Activated CD4-positive, alpha-beta T cell treated with anti-CD3 and anti-CD28 coated beads, Interleukin-2, Interleukin-4, amounts not matched to agents 100 ng/mL and 50 ng/mL, durations not matched to agents 16 hours and 8 hours (primary cell): ENCODE data around the gene DCAKD.

Experiments used
- DNase-seq: peaks from one replicate; pipeline ENCODE4 v3.0.0-alpha.2; 2020; ENCODE audit warnings: low spot score

Gene DCAKD

DNA sequence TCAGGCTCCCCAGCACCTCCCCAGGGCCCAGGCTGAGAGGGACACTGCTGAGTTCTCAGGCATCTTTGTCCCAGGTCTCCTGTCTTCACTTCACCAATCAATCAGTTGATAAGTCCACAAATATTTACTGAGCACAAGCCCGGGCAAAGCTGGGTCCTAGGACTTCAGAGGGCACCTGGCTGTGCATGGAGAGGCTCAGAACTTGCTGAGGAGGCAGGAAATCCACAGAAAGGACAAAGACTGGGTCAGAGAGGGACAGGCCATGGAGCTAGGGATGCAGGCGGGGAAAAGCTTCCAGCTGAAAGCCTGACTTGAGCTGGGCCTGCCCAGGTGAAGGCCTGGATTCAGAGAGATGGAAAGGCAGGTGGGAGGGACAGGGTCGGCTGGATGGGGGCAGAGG lies 50.1 kb downstream of the DCAKD start:
- no peak for DNase-seq

DNA sequence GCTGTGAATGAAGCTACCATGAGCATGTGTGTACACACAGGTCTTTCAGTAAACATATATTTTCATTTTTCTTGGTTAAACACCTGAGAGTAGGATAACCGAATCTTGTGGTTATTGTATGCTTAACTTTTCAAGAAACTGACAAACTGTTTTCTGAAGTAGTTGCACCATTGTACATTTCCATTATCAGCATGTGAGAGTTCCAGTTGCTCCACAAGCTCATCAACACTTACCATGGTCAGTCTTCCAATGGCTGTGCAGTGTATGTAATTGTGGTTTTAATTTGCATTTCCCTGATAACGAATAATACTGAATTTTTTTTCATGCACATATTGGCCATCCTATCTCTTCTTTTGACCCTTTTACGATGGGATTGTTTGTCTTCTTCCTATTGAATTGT lies 52.0 kb downstream of the DCAKD start:
- no peak for DNase-seq

DNA sequence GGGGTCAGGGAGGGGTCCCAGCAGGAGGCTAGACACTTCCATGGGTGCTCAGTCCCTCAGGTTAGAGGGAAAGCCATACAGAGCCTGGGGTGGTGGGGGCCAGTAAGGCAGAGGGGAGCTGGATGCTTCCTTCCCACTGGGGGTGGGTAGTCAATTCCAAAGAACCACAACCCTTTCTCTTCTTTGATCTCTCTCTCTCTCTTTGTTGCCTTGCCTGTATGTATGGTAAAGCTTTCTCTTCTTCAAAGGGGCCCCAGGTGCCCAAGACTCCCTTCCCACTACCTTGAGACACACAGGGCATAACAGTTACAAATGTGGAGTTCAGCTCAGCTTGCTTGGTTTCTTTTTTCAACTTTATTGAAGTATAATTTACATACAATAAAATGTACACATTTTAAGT lies 52.8 kb downstream of the DCAKD start:
- DNase-seq, result no peak

DNA sequence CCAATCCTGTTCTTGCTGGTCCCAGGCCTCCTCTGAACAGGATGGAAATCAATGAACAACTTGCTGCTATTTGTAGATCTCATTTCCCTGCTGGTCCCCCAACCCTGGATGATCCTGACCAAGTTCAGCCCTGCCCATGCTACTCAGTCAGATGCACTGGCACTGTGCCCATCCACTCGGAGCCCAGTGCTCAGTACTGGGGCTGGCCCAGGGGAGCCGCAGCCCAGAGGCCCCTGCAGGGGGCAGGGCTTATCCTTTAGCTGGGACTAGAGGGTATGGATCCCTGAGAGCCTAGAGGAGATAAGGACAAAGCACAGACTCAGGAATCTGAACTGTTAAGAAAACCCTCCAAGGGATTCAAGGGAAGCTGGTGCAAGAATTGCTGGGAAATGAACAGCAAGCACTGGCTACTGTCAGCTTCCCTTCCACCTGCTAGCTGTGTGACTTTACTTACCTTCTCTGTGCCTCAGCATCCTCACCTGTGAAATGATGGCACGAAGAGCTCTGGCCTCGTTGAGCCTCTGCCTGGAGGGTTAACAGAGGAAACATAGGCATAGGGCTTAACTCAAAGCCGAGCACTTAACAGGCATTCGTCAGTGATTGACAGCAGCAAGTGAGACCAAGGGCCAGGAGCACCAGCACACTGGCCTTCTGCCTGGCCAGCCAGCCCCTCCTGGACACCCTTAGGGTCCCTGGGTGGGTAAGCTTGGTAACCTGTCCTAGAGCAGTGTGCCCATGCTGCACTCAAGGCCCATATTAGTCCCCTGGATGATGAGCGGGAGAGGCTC lies 53.5 kb downstream of the DCAKD start:
- DNase-seq, result no peak

DNA sequence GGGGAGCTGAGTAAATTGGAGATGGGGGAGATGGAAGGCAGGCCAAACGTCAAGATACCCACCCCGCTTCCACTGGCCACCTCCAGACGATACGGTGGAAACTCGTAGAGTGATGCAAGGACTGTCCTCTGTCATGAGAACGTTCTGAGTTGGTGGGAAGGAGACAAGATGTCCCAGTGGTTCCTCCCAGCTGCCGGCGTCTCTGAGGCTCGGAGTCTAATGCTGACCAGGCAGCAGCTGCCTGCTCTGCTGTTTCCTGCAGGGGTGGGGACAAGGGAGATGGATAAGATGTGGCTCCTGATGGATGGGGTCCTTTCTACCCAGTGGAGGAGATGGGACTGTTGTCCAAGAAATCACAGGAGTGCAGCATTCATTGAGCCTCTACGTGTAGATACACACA lies 55.1 kb downstream of the DCAKD start:
- DNase-seq, result no peak

DNA sequence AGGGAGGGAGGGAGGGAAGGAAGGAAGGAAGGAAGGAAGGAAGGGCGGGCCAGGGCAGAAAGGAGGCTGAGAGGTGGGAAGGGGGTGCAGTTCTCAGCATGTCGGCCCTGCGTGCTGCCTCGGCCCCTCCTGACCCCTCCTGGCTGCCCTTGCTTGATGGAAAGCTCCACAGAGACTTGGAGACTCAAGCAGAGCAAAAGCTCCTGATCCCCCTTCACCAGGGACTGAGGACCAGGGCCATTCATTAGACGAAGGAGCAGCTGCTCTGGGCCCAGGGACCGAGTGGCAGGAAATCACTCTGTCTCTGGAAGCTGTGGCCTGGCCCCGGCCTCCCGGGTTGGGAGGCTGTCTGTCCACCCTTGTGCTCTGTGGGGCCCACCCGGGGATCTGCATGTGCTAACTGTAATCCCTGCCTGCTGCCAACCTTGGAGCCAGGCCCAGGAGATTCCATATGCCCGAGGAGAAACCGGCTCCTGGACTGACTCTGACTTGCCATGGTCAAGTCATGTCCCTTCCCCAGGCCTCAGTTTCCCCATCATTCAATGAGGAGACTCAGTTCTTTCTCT lies 55.9 kb downstream of the DCAKD start:
- DNase-seq, result no peak

DNA sequence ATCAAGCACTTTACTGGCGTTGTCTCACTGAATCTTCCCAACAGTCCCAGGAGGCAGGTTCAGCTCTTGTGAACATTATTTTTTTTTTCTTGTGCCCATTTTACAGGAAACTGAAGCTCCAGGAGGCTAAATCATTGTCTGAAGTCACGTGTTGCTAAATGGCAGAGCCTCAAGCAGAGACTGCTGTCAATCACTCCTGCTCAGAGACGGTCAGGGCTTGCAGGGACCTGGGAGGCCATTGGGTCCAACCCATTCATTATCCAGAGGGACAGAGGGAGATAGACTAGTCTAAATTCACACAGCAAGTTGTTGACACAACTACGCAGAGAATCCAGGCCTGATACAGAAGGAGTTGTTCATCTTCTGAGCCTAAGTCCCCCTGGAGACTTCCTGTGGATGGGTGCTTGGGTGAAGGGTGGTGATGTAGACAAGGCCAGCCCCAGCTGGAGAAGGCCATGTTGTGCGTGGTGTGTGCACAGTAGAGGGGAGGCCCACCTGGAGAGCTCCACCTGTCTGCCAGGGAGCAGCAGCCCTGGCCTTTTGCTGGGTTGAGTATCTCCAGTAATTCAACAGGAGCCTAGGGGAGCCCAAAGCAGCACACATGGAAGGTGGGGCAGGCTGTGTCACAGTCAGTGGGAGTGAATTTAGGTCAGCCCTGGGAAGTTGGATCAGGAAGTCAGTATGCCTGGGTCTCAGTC lies 59.0 kb downstream of the DCAKD start:
- DNase-seq, result no peak

DNA sequence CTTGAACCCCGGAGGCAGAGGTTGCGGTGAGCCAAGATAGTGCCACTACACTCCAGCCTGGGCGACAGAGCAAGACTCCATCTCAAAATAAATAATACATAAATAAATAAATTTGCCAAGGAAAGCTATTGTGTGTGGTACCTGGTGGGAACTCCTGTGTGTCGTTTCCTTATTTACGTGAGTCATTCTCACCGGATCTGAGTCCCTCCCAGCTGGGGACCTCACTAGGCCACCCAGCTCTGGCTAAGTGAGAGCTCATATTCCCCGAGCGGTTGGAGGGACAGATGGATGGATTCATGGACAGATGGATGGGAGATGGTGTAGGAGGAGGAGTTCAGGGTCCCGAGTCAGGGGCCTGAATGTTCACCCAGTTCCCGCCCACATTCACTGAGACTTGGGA lies 60.4 kb downstream of the DCAKD start:
- DNase-seq, result no peak

DNA sequence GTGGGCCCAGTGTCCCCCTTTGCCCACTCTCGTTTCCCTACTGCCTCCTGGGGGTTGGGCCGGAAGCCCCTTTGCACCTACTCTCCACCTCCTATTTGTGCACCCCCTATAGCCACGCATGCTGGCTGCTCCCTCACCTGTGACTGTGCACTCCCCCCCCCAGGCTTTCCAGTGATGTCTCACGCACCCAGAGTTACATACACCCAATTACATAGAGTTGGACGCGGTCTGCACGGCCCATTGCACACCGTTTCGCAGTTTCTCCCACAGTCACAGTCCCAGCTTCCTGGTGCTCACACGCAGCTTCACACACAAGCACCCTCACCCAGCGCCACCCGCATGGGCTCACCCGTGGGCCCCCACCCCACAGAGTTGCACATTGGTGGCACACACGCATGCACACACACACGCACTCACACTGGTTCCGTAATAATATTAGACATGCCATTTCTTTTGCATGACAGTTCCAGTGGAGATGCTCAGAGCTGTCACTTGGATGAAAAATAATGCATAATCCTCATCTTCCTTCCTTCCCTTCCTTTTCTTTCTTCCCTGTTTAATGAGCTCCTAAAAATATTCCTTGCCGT lies 61.8 kb downstream of the DCAKD start:
- no peak for DNase-seq

DNA sequence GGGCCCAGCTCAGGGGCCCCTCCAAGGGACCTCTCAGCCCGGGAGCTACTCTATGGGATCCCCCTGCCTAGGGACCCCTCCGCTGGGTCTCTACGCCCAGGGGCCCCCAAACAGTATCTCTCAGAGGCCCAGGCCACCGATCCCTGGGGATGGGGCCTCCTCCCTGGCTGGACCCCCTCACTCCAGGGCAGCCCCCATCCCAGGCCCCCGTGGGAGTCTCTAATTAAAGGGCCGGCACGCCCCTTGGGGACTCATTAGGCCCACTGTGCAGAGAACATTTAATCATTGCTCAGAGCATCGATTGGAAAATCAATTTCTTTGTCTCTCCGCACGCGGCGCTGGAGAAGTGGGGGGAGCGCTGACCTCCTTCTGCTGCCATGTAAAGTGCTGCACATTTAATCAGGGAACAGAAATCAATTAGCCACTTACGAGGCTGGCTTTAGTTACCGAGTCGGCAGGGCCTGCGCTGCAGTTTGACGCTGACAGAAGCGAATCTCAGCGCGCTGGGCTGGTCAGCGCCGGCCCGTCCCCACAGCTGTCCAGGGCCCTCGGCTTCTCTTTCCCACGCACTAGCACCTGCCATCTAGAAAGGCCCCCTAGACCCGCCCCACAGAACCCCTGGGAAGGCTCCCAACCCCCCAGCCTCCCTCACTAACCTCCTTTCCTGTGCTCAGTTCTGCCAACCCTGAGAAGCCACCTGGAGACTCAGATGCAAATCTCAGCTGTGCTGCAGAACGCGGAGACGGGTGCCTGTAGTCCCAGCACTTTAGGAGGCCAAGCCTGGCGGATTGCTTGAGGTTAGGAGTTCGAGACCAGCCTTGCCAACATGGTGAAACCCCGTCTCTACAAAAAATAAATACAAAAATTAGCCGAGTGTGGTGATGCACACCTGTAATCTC lies 63.1 kb downstream of the DCAKD start:
- DNase-seq, result no peak

DNA sequence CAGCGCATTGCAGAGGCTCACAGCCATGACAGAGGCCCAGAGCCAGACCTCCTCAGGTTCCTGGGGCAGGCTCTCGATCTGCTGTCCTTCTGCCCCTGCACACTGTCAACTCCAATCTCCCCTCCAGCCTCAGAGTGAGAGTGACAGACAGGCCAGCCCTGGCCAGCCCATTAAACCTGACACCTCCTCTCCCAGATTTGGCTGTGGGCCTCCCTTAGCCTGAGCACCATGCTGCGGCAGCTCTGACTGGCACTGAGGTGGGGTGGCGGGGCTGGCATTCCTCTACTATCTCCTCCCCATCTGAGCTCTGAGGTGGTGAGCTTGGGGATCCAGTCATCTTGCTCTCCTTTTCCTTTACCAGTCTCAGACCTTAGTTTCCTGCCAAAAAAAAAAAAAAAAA lies 67.9 kb downstream of the DCAKD start:
- no peak for DNase-seq

DNA sequence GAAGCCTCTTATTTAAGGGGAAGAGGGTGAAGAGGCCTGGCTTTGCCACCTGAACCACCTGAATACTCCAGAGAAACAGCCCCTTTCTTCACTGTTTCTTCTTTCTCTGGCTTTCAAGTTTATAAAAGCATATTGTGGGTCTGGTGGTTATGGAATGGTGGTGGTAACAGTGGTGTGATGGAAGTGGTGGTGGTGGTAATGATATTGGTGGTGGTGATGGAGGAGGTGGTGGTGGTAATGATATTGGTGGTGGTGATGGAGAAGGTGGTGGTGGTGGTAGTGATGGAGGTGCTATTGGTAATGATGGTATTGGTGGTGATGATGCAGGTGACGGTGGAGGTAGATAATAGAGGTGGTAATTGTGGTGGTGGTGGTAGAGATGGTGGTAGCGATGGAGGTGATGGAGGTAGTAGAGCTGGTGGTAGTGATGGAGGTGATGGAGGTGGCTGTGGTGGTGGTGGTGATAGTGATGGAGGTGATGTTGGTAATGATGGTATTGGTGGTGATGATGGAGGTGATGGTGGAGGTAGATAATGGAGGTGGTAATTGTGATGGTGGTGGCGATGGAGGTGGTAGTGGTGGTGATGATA lies 69.2 kb downstream of the DCAKD start:
- DNase-seq, result no peak

DNA sequence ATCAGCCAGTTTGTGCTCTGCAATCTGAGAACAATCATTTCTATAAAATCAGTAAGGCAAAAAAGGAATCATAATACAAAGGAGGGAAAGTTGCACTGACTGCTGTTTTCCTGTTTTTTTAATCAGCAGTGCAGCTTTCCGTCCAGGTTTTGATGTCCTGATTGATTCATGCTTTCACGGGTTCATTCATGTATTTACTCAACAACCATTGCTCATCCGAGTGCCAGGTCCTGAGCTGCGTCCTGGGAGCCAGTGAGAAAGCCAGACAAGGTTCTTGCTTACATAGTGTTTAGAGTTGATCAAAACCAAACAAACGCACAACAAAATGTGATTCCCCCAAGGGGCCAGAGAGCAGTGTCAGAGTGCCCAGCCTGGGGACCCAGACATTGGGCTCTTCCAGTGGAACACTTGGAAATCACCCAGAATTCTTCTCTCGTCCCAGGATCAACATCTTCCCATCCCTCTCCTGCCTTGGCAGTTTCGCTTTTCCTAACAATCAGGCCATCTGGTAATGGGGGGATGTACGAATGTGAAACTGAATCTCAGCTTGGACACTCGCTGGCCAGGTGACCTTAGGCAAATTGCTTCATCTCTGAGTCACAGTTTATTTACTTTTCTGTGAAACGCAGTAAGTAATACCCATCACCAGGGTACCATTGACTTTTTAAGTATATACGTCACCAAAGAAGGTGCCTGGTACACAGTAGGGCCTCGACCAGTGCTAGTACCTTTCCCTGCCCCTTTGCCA lies 70.0 kb downstream of the DCAKD start:
- DNase-seq, result no peak

DNA sequence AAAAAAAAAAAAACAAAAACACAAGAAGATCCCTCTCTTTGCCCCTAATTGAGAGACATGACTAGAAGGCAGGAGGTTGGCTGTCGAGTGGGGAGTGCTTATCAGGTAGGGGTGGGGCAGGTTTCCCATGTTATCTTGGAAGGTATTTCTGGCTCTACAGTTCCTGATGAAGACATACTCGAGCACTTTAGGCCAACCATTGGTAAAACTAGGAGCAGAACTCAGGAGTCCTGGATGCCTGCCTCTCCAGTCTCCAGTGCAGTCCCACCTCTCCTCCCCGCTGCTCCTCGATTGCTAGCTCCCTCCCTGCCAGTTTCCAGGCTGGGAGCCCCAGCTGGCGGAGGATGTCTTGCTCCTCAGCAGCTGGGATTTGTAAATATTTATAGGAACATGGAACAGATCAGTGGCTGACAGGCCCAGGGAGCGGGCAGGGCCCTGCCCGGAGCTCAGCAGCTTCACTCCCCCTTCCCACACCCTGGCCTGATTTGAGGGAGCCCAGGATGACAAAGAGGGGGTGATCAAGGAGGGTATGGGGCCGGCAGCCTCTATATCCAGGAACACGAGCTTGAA lies 71.9 kb downstream of the DCAKD start:
- no peak for DNase-seq

DNA sequence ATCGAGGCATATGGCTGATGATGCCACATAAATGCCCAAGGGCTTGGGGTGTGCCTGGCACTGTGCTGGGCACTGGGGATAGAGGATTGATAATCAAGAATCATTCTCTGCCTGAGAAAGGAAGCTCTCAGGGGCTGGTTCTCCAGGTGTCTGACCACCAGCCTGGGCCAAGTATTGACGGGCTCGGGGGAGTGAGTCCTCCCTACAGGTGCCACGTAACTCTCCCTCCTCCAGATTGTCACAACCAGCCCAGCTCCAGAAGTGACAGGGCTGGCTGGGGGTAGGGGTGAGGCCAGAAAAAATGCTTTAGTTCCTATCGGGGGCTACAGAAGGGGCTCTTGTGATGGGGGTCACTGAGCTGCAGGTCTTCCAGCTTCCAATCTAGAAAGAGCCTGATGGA lies 72.6 kb downstream of the DCAKD start:
- DNase-seq, result no peak

DNA sequence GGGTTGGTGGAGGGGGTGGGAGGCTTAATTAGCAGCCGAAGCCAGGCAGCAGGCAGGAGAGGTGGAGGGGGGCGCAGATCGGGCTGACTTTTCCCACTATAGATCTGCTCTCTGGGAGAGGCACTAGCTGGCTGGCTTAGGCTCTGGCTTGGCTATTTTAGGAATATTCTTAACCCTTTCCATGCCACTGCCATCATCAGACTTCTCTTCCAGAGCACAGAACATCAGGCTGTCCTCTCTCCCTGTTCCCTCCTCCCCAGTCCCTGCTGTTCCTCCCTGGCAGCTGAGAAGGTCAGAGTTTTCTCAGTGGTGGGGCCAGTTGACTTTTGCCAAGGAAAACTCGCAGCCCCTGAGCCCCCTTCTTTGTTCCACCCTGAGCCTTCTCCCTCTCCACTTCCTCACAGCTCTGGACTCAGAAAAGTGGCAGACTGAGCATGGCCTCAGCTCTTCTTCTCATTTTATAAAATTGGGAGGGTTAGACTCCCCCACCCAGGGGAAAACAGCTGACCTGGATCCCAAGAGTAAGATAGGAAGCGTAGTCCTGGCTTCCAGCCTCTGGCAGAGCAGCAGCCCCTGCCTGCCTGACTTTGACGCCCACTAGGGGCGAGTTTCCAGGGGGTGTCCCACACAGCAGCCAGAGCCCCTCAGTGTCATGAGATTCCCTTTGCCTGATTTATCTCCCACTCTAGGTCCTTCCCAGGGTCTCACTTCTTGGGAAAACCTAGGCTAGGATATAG lies 73.5 kb downstream of the DCAKD start:
- DNase-seq, result no peak

DNA sequence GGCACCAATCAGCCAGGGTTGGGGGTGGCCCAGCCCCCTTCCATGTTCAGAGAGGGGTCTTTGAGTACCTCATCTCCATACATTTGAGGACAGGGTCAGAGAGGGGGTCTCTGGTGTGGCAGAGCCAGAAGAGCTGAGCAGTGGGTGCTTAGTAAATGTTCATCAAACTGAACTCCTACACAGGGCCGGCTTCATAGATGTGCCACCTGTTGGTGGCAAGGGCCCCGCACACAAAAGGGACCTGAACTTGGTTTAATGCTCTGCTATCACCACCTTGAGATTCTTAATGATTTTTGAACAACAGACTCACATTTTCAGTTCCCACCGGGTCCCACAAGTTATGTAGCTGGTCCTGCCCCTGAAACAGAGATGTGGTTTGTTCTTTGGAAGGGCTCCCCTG lies 74.4 kb downstream of the DCAKD start:
- DNase-seq, result no peak

DNA sequence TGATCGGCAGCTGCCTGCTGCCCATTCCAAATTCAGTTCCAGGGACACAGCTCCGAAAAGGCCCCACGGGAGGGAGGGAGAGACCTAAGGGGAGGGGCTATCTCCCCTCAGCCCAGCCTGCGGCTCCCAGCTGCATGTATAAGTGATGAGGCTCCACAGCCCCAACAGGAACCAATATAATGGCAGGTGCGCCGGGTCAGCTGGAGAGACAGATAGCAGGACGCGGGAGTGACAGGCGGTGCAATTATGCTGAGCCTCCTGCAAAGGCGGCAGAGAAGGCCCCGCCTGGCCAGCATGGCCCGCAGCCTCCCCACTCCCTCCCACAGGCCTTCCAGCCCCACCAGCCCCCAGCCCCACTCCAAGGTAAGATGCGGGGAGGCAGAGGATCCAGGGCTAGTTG lies 75.2 kb downstream of the DCAKD start:
- DNase-seq, result no peak
